HG03432 (cell line): ENCODE results near the gene TOB2.
"Not testable (repeated sequence)": the region's sequence is repeated elsewhere in the genome, so short reads cannot be mapped to it uniquely, and the experiment has no call there.

Source experiments
- ATAC-seq: cut with Tn5 transposase; IDR thresholded peaks from one replicate; pipeline ENCODE4 v1.9.1; 2021; ENCODE audit warnings: mild to moderate bottlenecking, moderate library complexity; ENCODE audit not compliant: unreplicated experiment

Gene TOB2

GRCh38 chr22:41468381-41469217, 22.0 kb upstream of the TOB2 start, which contains the start of the genes ACO2 and PHF5A:
ACO2 (plus strand) TSS chr22:41469117; CDS start chr22:41469147, 30 bp downstream.
PHF5A (minus strand) TSS chr22:41468692; CDS start chr22:41468653, 39 bp downstream.
- peak; percentile 85 for ATAC-seq

GRCh38 chr22:41461901-41462300, 15.3 kb upstream of the TOB2 start:
- ATAC-seq, result no peak

GRCh38 chr22:41460071-41460470, 13.5 kb upstream of the TOB2 start:
- ATAC-seq, result not testable (repeated sequence)

GRCh38 chr22:41459431-41459830, 12.8 kb upstream of the TOB2 start:
- ATAC-seq, result no peak

- ATAC-seq, result no peak
Measured at GRCh38 chr22:41458161-41458728, 11.6 kb upstream of the TOB2 start.

GRCh38 chr22:41448189-41448808, 1.7 kb upstream of the TOB2 start:
- peak; percentile 45 for ATAC-seq

- ATAC-seq, result no peak
Measured at GRCh38 chr22:41447435-41448188, 1.0 kb upstream of the TOB2 start.

- peak; percentile 0 for ATAC-seq
Measured at GRCh38 chr22:41446057-41446501, 522 bp downstream of the TOB2 start.

GRCh38 chr22:41445129-41446056, 1.2 kb downstream of the TOB2 start:
- ATAC-seq, result no peak

GRCh38 chr22:41444360-41445128, 2.1 kb downstream of the TOB2 start:
- ATAC-seq, result peak; percentile 43

- ATAC-seq, result no peak
Measured at GRCh38 chr22:41442240-41442792, 4.3 kb downstream of the TOB2 start.

GRCh38 chr22:41440511-41440910, 6.1 kb downstream of the TOB2 start:
- ATAC-seq, result not testable (repeated sequence)

GRCh38 chr22:41437198-41437597, 9.4 kb downstream of the TOB2 start:
- ATAC-seq, result no peak

- no peak for ATAC-seq
Measured at GRCh38 chr22:41436322-41437113, 10.1 kb downstream of the TOB2 start.

GRCh38 chr22:41435560-41435959, 11.0 kb downstream of the TOB2 start:
- no peak for ATAC-seq

- not testable (repeated sequence) for ATAC-seq
Measured at GRCh38 chr22:41434361-41435003, 12.1 kb downstream of the TOB2 start.

GRCh38 chr22:41433480-41433879, 13.1 kb downstream of the TOB2 start:
- ATAC-seq, result not testable (repeated sequence)
